Activated naive CD8-positive, alpha-beta T cell treated with anti-CD3 and anti-CD28 coated beads, Interleukin-2, amount 50 U/mL, for 24 hours (primary cell): ENCODE results near the gene IFT22.
"Not testable (repeated sequence)": the region's sequence is repeated elsewhere in the genome, so short reads cannot be mapped to it uniquely, and the experiment has no call there.

Experiments used
- ATAC-seq: fragments of 150-1000 bp; cut with Tn5 transposase; one replicate; pipeline ENCODE4 v1.10.0; 2021
- DNase-seq: peaks from one replicate; pipeline ENCODE4 v3.0.0; 2021
- H3K27ac Mint-ChIP-seq: one replicate; pipeline ENCODE4 v1.8.0; 2021; ENCODE audit warnings: mild to moderate bottlenecking, mixed read lengths
- H3K27me3 Mint-ChIP-seq: one replicate; pipeline ENCODE4 v1.8.0; 2021; ENCODE audit warnings: mixed read lengths
- H3K36me3 Mint-ChIP-seq: one replicate; pipeline ENCODE4 v1.8.0; 2021; ENCODE audit warnings: low read depth, mixed read lengths
- H3K4me1 Mint-ChIP-seq: one replicate; pipeline ENCODE4 v1.8.0; 2021; ENCODE audit warnings: mixed read lengths
- H3K4me3 Mint-ChIP-seq: one replicate; pipeline ENCODE4 v1.8.0; 2021; ENCODE audit warnings: mild to moderate bottlenecking, moderate library complexity, mixed read lengths
- H3K9me3 Mint-ChIP-seq: one replicate; pipeline ENCODE4 v1.8.0; 2021; ENCODE audit warnings: mixed read lengths

Gene IFT22

GRCh38 chr7:101277155-101277554 lies 44.5 kb downstream of the IFT22 start:
- Mint-ChIP-seq H3K4me1 (no peaks in the 10 kb centered on the region), H3K36me3 (no peaks in the 10 kb centered on the region), H3K27ac (no peak overlapping the region), H3K9me3 (no peaks in the 10 kb centered on the region), H3K27me3 (peaks cover 14% of the 10 kb centered on the region), H3K4me3 (no peak overlapping the region)
- DNase-seq (no peak), ATAC-seq (no peak)

- no peak for DNase-seq
- Mint-ChIP-seq H3K36me3 (no peaks in the 10 kb centered on the region), H3K27me3 (peaks cover 8% of the 10 kb centered on the region), H3K4me1 (no peaks in the 10 kb centered on the region), H3K4me3 (no peak overlapping the region), H3K9me3 (no peaks in the 10 kb centered on the region), H3K27ac (no peak overlapping the region)
- ATAC-seq, result no peak
These were observed 48.4 kb downstream of the IFT22 start for GRCh38 chr7:101273206-101273605.

GRCh38 chr7:101271021-101271420 lies 50.6 kb downstream of the IFT22 start:
- no peak overlapping the region for H3K27ac Mint-ChIP-seq
- H3K4me3 Mint-ChIP-seq, result no peak overlapping the region
- H3K27me3 Mint-ChIP-seq, result peaks cover 9% of the 10 kb centered on the region
- ATAC-seq (no peak), DNase-seq (no peak)
- no peaks in the 10 kb centered on the region for H3K9me3 Mint-ChIP-seq
- H3K36me3 Mint-ChIP-seq, result no peaks in the 10 kb centered on the region
- peaks cover 2% of the 10 kb centered on the region for H3K4me1 Mint-ChIP-seq

GRCh38 chr7:101269664-101270063 lies 51.9 kb downstream of the IFT22 start:
- H3K36me3 Mint-ChIP-seq, result no peaks in the 10 kb centered on the region
- H3K4me1 Mint-ChIP-seq, result peaks cover 2% of the 10 kb centered on the region
- H3K9me3 Mint-ChIP-seq, result no peaks in the 10 kb centered on the region
- H3K27ac Mint-ChIP-seq, result no peak overlapping the region
- DNase-seq (no peak), ATAC-seq (no peak)
- no peak overlapping the region for H3K4me3 Mint-ChIP-seq
- H3K27me3 Mint-ChIP-seq, result peaks cover 13% of the 10 kb centered on the region

GRCh38 chr7:101265622-101266516 lies 55.7 kb downstream of the IFT22 start:
- H3K4me3 Mint-ChIP-seq, result no peak overlapping the region
- H3K27ac Mint-ChIP-seq, result no peak overlapping the region
- DNase-seq (no peak), ATAC-seq (no peak)
- peaks cover 17% of the 10 kb centered on the region for H3K27me3 Mint-ChIP-seq
- peaks cover 2% of the 10 kb centered on the region for H3K4me1 Mint-ChIP-seq
- no peaks in the 10 kb centered on the region for H3K9me3 Mint-ChIP-seq
- no peaks in the 10 kb centered on the region for H3K36me3 Mint-ChIP-seq

- peaks cover 13% of the 10 kb centered on the region for H3K27me3 Mint-ChIP-seq
- not testable (repeated sequence) for ATAC-seq, H3K36me3 Mint-ChIP-seq, DNase-seq, H3K9me3 Mint-ChIP-seq, H3K4me3 Mint-ChIP-seq, H3K4me1 Mint-ChIP-seq, H3K27ac Mint-ChIP-seq
These were observed 57.4 kb downstream of the IFT22 start for GRCh38 chr7:101264102-101264706.
